Measurements from ENCODE around the gene B3GNT9.
A peak's percentile ranks its signal among the peaks of the same experiment; 100 is the strongest.

The B3GNT9 gene

DNA sequence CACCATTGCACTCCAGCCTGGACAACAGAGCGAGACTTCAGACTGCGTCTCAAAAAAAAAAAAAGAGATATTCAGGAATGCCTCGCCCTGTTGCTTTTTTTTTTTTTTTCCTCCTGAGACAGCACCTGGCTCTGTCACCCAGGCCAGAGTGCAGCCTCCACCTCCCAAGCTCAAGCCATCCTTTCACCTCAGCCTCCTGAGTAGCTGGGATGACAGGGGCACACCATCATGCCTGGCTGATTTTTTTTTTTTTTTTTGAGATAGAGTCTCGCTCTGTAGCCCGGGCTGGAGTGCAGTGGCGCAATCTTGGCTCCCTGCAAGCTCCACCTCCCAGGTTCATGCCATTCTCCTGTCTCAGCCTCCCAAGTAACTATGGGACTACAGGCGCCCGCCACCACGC lies 33.1 kb downstream of the B3GNT9 start:
- Histone ChIP-seq H3K27ac (ENCODE audit: insufficient read depth in 1 of 2, low read depth in 1 of 2, low read length in 2 of 2, poor library complexity in 1 of 2, severe bottlenecking in 2 of 2) (no peak overlapping the region), H3K27me3 (replicated peaks in 2 of 5; ENCODE audit: control insufficient read depth in 4 of 5, insufficient read depth in 5 of 5, low read length in 4 of 5) (no peaks in the 10 kb centered on the region), H3K4me1 (ENCODE audit: control extremely low read depth in 1 of 4, control insufficient read depth in 4 of 4, insufficient read depth in 4 of 4, low read length in 3 of 4) (peaks cover under 1 to 11% (median 4%) of the 10 kb centered on the region in 4 experiments), H3K9me3 (ENCODE audit: control extremely low read depth in 1 of 5, control insufficient read depth in 4 of 5, insufficient read depth in 2 of 5, low read depth in 1 of 5, low read length in 4 of 5) (no peaks in the 10 kb centered on the region), H3K36me3 (ENCODE audit: control insufficient read depth in 4 of 4, insufficient read depth in 4 of 4, low read length in 3 of 4) (peaks cover 6 to 30% (median 12%) of the 10 kb centered on the region in 4 experiments), H3K4me3 (ENCODE audit: control insufficient read depth in 1 of 7, extremely low read depth in 1 of 7, insufficient read depth in 4 of 7, low read depth in 2 of 7, low read length in 6 of 7) (no peak overlapping the region)
- ChIA-PET CTCF (no interaction called here), POLR2A (no interaction called here)
- WGBS (ENCODE audit: insufficient coverage), result 100% methylated on average over 3 of the region's 9 CpGs
- no peak for DNase-seq

DNA sequence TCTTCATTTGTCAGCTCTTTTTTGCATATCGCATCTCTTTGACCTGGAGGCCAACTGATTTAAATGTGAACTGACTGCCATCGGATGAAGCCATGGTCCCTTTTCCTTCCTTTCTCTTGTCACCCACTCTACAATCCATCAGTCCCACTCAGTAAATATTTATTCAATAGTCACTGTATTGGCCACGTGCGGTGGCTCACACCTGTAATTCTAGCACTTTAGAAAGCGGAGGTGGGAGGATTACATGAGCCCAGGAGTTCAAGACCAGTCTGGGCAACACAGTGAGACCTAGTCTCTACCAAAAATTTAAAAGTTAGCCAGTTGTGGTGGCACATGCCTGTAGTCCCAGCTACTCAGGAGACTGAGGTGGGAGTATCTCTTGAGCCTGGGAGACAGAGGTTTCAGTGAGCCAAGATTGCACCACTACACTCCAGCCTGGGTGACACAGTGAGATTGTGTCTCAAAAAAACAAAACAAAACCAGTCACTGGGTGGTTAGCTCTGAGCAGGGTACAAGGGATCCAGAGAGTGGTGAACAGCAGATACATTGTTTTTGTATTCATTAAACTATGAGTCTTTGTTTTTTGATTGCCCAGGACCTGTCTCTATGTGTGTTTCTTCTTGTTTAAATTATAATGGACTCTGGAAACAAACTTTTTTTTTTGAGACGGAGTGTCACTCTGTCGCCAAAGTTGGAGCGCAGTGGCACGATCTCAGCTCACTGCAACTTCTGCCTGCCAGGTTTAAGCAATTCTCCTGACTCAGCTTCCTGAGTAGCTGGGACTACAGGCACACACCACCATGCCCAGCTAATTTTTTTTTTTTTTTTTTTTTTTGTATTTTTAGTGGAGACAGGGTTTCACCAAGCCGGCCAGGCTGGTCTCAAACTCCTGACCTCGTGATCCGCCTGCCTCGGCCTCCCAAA lies 34.1 kb downstream of the B3GNT9 start:
- H3K4me1 ChIP-seq (ENCODE audit: control extremely low read depth in 1 of 4, control insufficient read depth in 4 of 4, insufficient read depth in 4 of 4, low read length in 3 of 4), result peaks cover 3 to 16% (median 10%) of the 10 kb centered on the region in 4 experiments
- H3K27ac ChIP-seq (ENCODE audit: insufficient read depth in 1 of 2, low read depth in 1 of 2, low read length in 2 of 2, poor library complexity in 1 of 2, severe bottlenecking in 2 of 2), result no peak overlapping the region
- H3K4me3 ChIP-seq (ENCODE audit: control insufficient read depth in 1 of 7, extremely low read depth in 1 of 7, insufficient read depth in 4 of 7, low read depth in 2 of 7, low read length in 6 of 7), result no peak overlapping the region
- ChIA-PET CTCF (interaction anchor here (0.5 to 5.7 kb wide), 8 partner anchors 12 to 101 kb away, joined by 3 to 30 read pairs (median 4); no protein-coding TSS in a partner anchor), POLR2A (interaction anchor here (0.6 kb wide), 2 partner anchors 68 to 128 kb away, joined by 3 read pairs; no protein-coding TSS in a partner anchor)
- no peaks in the 10 kb centered on the region for H3K27me3 ChIP-seq (replicated peaks in 2 of 5; ENCODE audit: control insufficient read depth in 4 of 5, insufficient read depth in 5 of 5, low read length in 4 of 5)
- H3K36me3 ChIP-seq (ENCODE audit: control insufficient read depth in 4 of 4, insufficient read depth in 4 of 4, low read length in 3 of 4), result peaks cover 5 to 20% (median 14%) of the 10 kb centered on the region in 4 experiments
- no peaks in the 10 kb centered on the region for H3K9me3 ChIP-seq (ENCODE audit: control extremely low read depth in 1 of 5, control insufficient read depth in 4 of 5, insufficient read depth in 2 of 5, low read depth in 1 of 5, low read length in 4 of 5)
- DNase-seq, result peak in 2 of 3 donors; percentile 41
- WGBS (ENCODE audit: insufficient coverage), result 94% methylated on average over 10 of the region's 13 CpGs

DNA sequence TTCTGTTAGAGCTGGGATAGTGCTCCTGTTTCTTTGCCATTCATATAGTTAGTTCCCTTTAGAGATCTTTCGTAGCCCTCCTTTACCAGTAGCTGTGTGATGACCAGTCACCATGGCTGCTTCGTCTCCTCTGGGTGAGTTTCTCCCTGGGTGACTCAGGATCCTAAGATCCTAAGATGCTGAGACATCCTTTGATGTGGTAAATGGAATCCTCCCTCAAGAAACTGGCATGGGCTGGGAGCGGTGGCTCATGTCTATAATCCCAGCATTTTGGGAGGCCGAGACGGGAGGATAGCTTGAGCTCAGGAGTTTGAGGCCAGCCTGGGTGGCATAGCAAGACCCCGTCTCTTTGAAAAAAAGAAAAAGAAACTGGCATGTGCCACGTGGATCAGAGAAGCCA lies 35.2 kb downstream of the B3GNT9 start:
- H3K4me3 ChIP-seq (ENCODE audit: control insufficient read depth in 1 of 7, extremely low read depth in 1 of 7, insufficient read depth in 4 of 7, low read depth in 2 of 7, low read length in 6 of 7), result no peak overlapping the region
- no peak for DNase-seq
- CTCF ChIA-PET, result interaction anchor here (1.0 to 5.7 kb wide), 9 partner anchors 13 to 100 kb away, joined by 3 to 30 read pairs (median 4); no protein-coding TSS in a partner anchor
- H3K27ac ChIP-seq (ENCODE audit: insufficient read depth in 1 of 2, low read depth in 1 of 2, low read length in 2 of 2, poor library complexity in 1 of 2, severe bottlenecking in 2 of 2), result no peak overlapping the region
- H3K36me3 ChIP-seq (ENCODE audit: control insufficient read depth in 4 of 4, insufficient read depth in 4 of 4, low read length in 3 of 4), result peaks cover 4 to 13% (median 10%) of the 10 kb centered on the region in 4 experiments
- no peaks in the 10 kb centered on the region for H3K9me3 ChIP-seq (ENCODE audit: control extremely low read depth in 1 of 5, control insufficient read depth in 4 of 5, insufficient read depth in 2 of 5, low read depth in 1 of 5, low read length in 4 of 5)
- POLR2A ChIA-PET, result no interaction called here
- no peaks in the 10 kb centered on the region for H3K27me3 ChIP-seq (replicated peaks in 2 of 5; ENCODE audit: control insufficient read depth in 4 of 5, insufficient read depth in 5 of 5, low read length in 4 of 5)
- peaks cover 7 to 25% (median 17%) of the 10 kb centered on the region in 4 experiments for H3K4me1 ChIP-seq (ENCODE audit: control extremely low read depth in 1 of 4, control insufficient read depth in 4 of 4, insufficient read depth in 4 of 4, low read length in 3 of 4)
- WGBS (ENCODE audit: insufficient coverage), result 96% methylated on average over 6 of the region's 7 CpGs

DNA sequence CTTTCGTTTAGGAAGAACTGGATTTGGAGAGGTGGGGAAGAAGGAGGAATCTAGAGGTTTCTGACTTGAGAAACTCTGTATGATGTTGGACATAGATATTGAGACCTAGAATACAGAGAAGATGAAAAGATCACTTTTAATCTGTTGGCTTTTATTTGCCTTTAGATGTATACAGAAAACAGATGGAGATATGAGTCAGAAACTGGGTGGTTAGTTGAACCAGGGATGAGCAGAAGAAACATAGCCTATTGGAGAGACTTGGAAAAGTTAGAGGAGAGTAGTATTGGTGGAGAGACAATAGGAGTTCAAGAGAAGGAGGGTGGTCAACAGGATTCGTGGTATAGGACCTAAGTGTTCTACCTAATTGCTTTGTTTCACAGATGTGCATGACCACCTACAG lies 36.0 kb downstream of the B3GNT9 start:
- CTCF ChIA-PET, result interaction anchor here (1.1 to 5.7 kb wide), 5 partner anchors 13 to 83 kb away, joined by 4 to 30 read pairs (median 6); no protein-coding TSS in a partner anchor

DNA sequence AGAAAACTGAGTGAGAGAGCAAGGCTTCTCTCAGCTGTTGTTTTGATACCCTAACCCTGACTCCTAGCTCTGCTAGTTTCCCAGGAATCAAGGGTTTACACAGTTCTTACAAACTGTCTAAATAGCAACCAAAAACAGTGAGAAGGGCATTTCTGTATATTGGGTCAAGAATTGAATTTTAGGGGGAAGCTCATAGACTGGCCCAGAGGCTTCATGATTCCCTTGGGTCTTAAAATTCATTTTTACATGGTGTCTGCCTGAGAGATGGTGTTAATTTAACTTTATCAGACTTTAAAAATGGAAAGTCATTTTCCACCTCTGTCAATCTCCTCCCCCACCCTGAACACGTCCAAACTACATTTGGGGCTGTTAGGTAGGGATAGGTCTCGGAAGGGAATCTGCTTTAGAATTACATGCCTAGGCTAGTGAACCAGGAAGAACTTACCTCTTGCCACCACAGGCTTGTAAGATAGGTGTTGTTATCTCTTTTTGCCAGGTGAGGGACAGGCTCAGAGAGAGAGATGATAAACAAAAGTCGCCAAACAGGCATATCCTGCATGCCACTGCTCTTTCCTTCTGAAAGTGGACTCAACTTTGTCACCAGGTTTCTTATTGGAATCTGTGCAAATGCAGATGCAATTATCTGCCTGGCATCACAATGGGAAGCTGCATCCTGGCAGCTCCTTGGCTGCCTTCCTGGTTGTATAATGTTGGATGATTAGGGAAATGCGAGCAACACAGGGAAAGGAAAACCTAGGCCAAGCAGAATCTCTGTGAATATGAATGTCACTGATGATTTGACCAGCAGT lies 38.0 kb downstream of the B3GNT9 start:
- ChIA-PET CTCF (interaction anchor here (0.9 to 5.7 kb wide), 5 partner anchors 11 to 198 kb away, joined by 3 to 30 read pairs (median 4); no protein-coding TSS in a partner anchor), POLR2A (no interaction called here)
- 100% methylated on average over 1 of the region's 4 CpGs for WGBS (ENCODE audit: insufficient coverage)
- H3K36me3 ChIP-seq (ENCODE audit: control insufficient read depth in 4 of 4, insufficient read depth in 4 of 4, low read length in 3 of 4), result peaks cover 0 to 5% (median 2%) of the 10 kb centered on the region in 4 experiments
- H3K4me1 ChIP-seq (ENCODE audit: control extremely low read depth in 1 of 4, control insufficient read depth in 4 of 4, insufficient read depth in 4 of 4, low read length in 3 of 4), result peaks cover 7 to 38% (median 30%) of the 10 kb centered on the region in 4 experiments
- H3K4me3 ChIP-seq (ENCODE audit: control insufficient read depth in 1 of 7, extremely low read depth in 1 of 7, insufficient read depth in 4 of 7, low read depth in 2 of 7, low read length in 6 of 7), result no peak overlapping the region
- DNase-seq, result no peak
- no peaks in the 10 kb centered on the region for H3K27me3 ChIP-seq (replicated peaks in 2 of 5; ENCODE audit: control insufficient read depth in 4 of 5, insufficient read depth in 5 of 5, low read length in 4 of 5)
- H3K27ac ChIP-seq (ENCODE audit: insufficient read depth in 1 of 2, low read depth in 1 of 2, low read length in 2 of 2, poor library complexity in 1 of 2, severe bottlenecking in 2 of 2), result peak overlapping the region in 1 of 2 experiments; percentile 43
- no peaks in the 10 kb centered on the region for H3K9me3 ChIP-seq (ENCODE audit: control extremely low read depth in 1 of 5, control insufficient read depth in 4 of 5, insufficient read depth in 2 of 5, low read depth in 1 of 5, low read length in 4 of 5)

More for the DNA sequence above, 36.0 kb downstream of the B3GNT9 start:
- Histone ChIP-seq H3K36me3 (ENCODE audit: control insufficient read depth in 4 of 4, insufficient read depth in 4 of 4, low read length in 3 of 4) (peaks cover 0 to 5% (median 3%) of the 10 kb centered on the region in 4 experiments), H3K4me3 (ENCODE audit: control insufficient read depth in 1 of 7, extremely low read depth in 1 of 7, insufficient read depth in 4 of 7, low read depth in 2 of 7, low read length in 6 of 7) (no peak overlapping the region), H3K27ac (ENCODE audit: insufficient read depth in 1 of 2, low read depth in 1 of 2, low read length in 2 of 2, poor library complexity in 1 of 2, severe bottlenecking in 2 of 2) (no peak overlapping the region), H3K4me1 (ENCODE audit: control extremely low read depth in 1 of 4, control insufficient read depth in 4 of 4, insufficient read depth in 4 of 4, low read length in 3 of 4) (peaks cover 7 to 30% (median 22%) of the 10 kb centered on the region in 4 experiments), H3K9me3 (ENCODE audit: control extremely low read depth in 1 of 5, control insufficient read depth in 4 of 5, insufficient read depth in 2 of 5, low read depth in 1 of 5, low read length in 4 of 5) (no peaks in the 10 kb centered on the region), H3K27me3 (replicated peaks in 2 of 5; ENCODE audit: control insufficient read depth in 4 of 5, insufficient read depth in 5 of 5, low read length in 4 of 5) (no peaks in the 10 kb centered on the region)
- POLR2A ChIA-PET, result no interaction called here
- DNase-seq, result no peak
- WGBS (ENCODE audit: insufficient coverage), result 100% methylated on average over 2 of the region's 2 CpGs

DNA sequence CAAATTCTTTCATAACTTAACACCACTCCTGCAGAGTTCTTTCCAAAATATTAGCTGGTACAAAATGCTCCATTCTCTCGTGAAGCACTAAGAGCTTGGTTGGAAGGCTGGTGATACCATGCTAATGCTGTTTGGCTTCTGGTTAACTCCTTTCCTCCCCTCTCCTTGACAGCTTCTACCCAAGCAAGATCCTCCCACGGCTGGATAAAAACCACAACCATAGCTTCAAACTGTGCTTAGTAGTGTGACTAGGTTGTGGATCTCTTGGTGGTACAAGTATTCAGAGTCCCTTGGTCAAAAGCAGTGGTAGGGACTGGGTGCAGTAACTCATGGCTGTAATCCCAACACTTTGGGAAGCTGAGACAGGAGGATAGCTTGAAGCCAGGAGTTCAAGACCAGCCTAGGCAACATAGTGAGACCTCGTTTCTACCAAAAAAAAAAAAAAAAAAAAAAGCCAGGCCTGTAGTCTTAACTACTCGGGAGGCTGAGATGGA lies 38.8 kb downstream of the B3GNT9 start:
- Histone ChIP-seq H3K4me1 (ENCODE audit: control extremely low read depth in 1 of 4, control insufficient read depth in 4 of 4, insufficient read depth in 4 of 4, low read length in 3 of 4) (peaks cover 7 to 35% (median 28%) of the 10 kb centered on the region in 4 experiments), H3K36me3 (ENCODE audit: control insufficient read depth in 4 of 4, insufficient read depth in 4 of 4, low read length in 3 of 4) (peaks cover 0 to 5% (median 2%) of the 10 kb centered on the region in 4 experiments), H3K27ac (ENCODE audit: insufficient read depth in 1 of 2, low read depth in 1 of 2, low read length in 2 of 2, poor library complexity in 1 of 2, severe bottlenecking in 2 of 2) (peak overlapping the region in 1 of 2 experiments; percentile 43), H3K9me3 (ENCODE audit: control extremely low read depth in 1 of 5, control insufficient read depth in 4 of 5, insufficient read depth in 2 of 5, low read depth in 1 of 5, low read length in 4 of 5) (no peaks in the 10 kb centered on the region), H3K4me3 (ENCODE audit: control insufficient read depth in 1 of 7, extremely low read depth in 1 of 7, insufficient read depth in 4 of 7, low read depth in 2 of 7, low read length in 6 of 7) (no peak overlapping the region), H3K27me3 (replicated peaks in 2 of 5; ENCODE audit: control insufficient read depth in 4 of 5, insufficient read depth in 5 of 5, low read length in 4 of 5) (no peaks in the 10 kb centered on the region)
- ChIA-PET POLR2A (no interaction called here), CTCF (interaction anchor here (0.7 to 5.7 kb wide), 9 partner anchors 10 to 197 kb away, joined by 3 to 30 read pairs (median 4); partner anchors contain the start of gene NOL3)
- DNase-seq, result no peak
- WGBS (ENCODE audit: insufficient coverage), result 100% methylated on average over 2 of the region's 4 CpGs

Measured in common myeloid progenitor, CD34-positive (primary cell).